A549 (cell line): ENCODE results near the gene PTPRK.

ENCODE experiments used
- BHLHE40 ChIP-seq: IDR thresholded peaks from 2 replicates; pipeline ENCODE4 v1.6.1; 2012; ENCODE audit warnings: low read depth, low read length, inconsistent platforms
- CBX2 ChIP-seq: fragments of 200-600 bp; sonication (generic); IDR thresholded peaks from 2 replicates; pipeline ENCODE4 v1.6.1; 2016; ENCODE audit warnings: low read depth, mild to moderate bottlenecking, borderline replicate concordance
- CEBPB ChIP-seq, 2 experiments: fragments of >200 bp in 1 of 2; sonication (Bioruptor Twin) in 1 of 2; formaldehyde crosslinking in 1 of 2; IDR thresholded peaks; 2 replicates each; pipeline ENCODE4 v1.6.1; 2012 to 2016
- ESRRA ChIP-seq: fragments of 150-350 bp; IDR thresholded peaks from 2 replicates; pipeline ENCODE4 v1.6.1; 2014; ENCODE audit warnings: mild to moderate bottlenecking, low read length, borderline replicate concordance
- FOSL2 ChIP-seq, 2 experiments: fragments of 450-650 bp in 1 of 2; fragments of >200 bp in 1 of 2; sonication (Bioruptor Twin) in 1 of 2; formaldehyde crosslinking; IDR thresholded peaks; 2 replicates each; pipeline versions ENCODE4 v1.5.0 to v1.6.1; 2016 to 2020; ENCODE audit warnings: mild to moderate bottlenecking in 1 of 2, moderate library complexity in 1 of 2
- HDAC2 ChIP-seq: fragments of 200-600 bp; sonication (generic); IDR thresholded peaks from 2 replicates; pipeline ENCODE4 v1.6.1; 2016
- MAX ChIP-seq: IDR thresholded peaks from 2 replicates; pipeline ENCODE4 v1.6.1; 2012
- NR3C1 ChIP-seq: fragments of >200 bp; sonication (Bioruptor Twin); formaldehyde crosslinking; IDR thresholded peaks from 3 replicates; pipeline ENCODE4 v1.6.1; 2017
- RCOR1 ChIP-seq: fragments of 150-350 bp; IDR thresholded peaks from 2 replicates; pipeline ENCODE4 v1.6.1; 2014; ENCODE audit warnings: antibody characterized with exemption, low read length, low read depth
- USF2 ChIP-seq: fragments of 450-650 bp; IDR thresholded peaks from 2 replicates; pipeline ENCODE4 v1.6.1; 2014; ENCODE audit warnings: antibody characterized with exemption
- TF ChIP-seq, protein P1 (sequence below): fragments of >200 bp; sonication (Bioruptor Twin); formaldehyde crosslinking; IDR thresholded peaks from 3 replicates; pipeline ENCODE4 v1.5.1; 2016
- TF ChIP-seq, protein P2 (sequence below): IDR thresholded peaks from 2 replicates; pipeline ENCODE4 v1.6.1; 2012; ENCODE audit warnings: low read depth, borderline replicate concordance

- TF ChIP-seq, protein P1, sequence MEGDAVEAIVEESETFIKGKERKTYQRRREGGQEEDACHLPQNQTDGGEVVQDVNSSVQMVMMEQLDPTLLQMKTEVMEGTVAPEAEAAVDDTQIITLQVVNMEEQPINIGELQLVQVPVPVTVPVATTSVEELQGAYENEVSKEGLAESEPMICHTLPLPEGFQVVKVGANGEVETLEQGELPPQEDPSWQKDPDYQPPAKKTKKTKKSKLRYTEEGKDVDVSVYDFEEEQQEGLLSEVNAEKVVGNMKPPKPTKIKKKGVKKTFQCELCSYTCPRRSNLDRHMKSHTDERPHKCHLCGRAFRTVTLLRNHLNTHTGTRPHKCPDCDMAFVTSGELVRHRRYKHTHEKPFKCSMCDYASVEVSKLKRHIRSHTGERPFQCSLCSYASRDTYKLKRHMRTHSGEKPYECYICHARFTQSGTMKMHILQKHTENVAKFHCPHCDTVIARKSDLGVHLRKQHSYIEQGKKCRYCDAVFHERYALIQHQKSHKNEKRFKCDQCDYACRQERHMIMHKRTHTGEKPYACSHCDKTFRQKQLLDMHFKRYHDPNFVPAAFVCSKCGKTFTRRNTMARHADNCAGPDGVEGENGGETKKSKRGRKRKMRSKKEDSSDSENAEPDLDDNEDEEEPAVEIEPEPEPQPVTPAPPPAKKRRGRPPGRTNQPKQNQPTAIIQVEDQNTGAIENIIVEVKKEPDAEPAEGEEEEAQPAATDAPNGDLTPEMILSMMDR, result no peak
- TF ChIP-seq BHLHE40 (no peak), USF2 (no peak), CEBPB (IDR thresholded peaks at IDR 0.05) (no peak), FOSL2 (IDR thresholded peaks at IDR 0.05) (no peak), FOSL2 (CRISPR knock-in tag; IDR thresholded peaks at IDR 0.05) (no peak), HDAC2 (no peak), CBX2 (no peak), RCOR1 (no peak), ESRRA (no peak), MAX (no peak), NR3C1 (no peak)
- TF ChIP-seq, protein P2, sequence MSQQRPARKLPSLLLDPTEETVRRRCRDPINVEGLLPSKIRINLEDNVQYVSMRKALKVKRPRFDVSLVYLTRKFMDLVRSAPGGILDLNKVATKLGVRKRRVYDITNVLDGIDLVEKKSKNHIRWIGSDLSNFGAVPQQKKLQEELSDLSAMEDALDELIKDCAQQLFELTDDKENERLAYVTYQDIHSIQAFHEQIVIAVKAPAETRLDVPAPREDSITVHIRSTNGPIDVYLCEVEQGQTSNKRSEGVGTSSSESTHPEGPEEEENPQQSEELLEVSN, result no peak
These were observed 155.5 kb downstream of the PTPRK start for GRCh38 chr6:128364766-128365519.
